ENCODE measurements around the gene RPS24. TPM values are rescaled to one million over a fixed set of nuclear protein-coding genes. Genes with fewer than 3 reads are reported as not detected.

The RPS24 gene
- total and polyA plus RNA-seq, 2 of the 8 experiments (the other 6 are each of a cell fraction or from before 2014, with no cell fraction given), result 2,128 to 3,943 TPM

DNA sequence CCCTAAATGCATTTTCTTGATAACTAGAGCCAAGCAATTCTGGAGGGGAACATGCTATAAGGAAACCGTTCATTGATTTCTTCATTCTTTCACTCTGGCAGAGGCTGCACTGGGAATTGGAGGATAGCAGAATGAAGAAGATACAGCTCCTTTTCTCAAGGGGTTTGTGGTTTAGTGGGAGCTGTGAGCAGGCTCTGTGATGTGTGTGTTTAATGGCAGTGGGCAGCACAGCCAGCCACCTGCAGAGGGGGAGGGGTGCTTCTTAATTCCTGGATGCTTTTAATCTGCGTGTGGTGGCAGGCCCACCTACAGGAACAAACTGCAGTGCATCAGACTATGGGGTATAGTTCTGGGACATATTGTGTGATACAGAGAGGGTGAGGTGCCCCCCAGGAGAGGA, 31.9 kb downstream of the RPS24 start:
- no peaks in the 10 kb centered on the region for H3K79me2 ChIP-seq (ENCODE audit: control insufficient read depth in 1 of 2, insufficient read depth in 2 of 2, low read length in 2 of 2)
- no peaks in the 10 kb centered on the region for H4K20me1 ChIP-seq (replicated peaks in 1 of 2; ENCODE audit: control insufficient read depth in 1 of 2, insufficient read depth in 2 of 2, low read length in 2 of 2)
- no peak overlapping the region for H3K18ac ChIP-seq (ENCODE audit: extremely low read depth, low read length)
- no peak overlapping the region for H3K23ac ChIP-seq (ENCODE audit: insufficient read length)
- no peak overlapping the region for H3K9ac ChIP-seq (replicated peaks in 1 of 4; ENCODE audit: extremely low read depth in 1 of 4, low read depth in 3 of 4, low read length in 3 of 4)
- FAIRE-seq (no peak), DNase-seq (ENCODE audit: low read depth in 1 of 2, low spot score in 2 of 2) (no peak)
- H2BK15ac ChIP-seq (ENCODE audit: low read length), result no peak overlapping the region
- H2BK12ac ChIP-seq (ENCODE audit: low read depth, low read length), result no peak overlapping the region
- H4K8ac ChIP-seq (ENCODE audit: extremely low read depth, insufficient read depth, low read length), result no peak overlapping the region
- H3K79me1 ChIP-seq (ENCODE audit: low read depth, low read length), result no peaks in the 10 kb centered on the region
- H3K4me3 ChIP-seq (ENCODE audit: extremely low read depth in 1 of 4, insufficient read depth in 2 of 4, low read depth in 3 of 4, low read length in 4 of 4), result no peak overlapping the region
- peaks cover 0 to 4% (median 0%) of the 10 kb centered on the region in 4 experiments; a peak in 2 of 7 replicates for H3K4me1 ChIP-seq (replicated peaks in 1 of 4; ENCODE audit: control insufficient read depth in 3 of 4, insufficient read depth in 4 of 4, low read length in 3 of 4)
- no peak overlapping the region for H3K4me2 ChIP-seq (ENCODE audit: insufficient read depth in 1 of 2, low read depth in 2 of 2, low read length in 2 of 2)
- H2AK5ac ChIP-seq (ENCODE audit: low read depth, low read length), result no peak overlapping the region
- H3K4ac ChIP-seq (replicated peaks; ENCODE audit: insufficient read length, low read depth, low read length), result no peak overlapping the region
- no peak overlapping the region for H2BK5ac ChIP-seq (ENCODE audit: low read depth, low read length)
- no peak overlapping the region for H4K91ac ChIP-seq (replicated peaks; ENCODE audit: insufficient read length, low read length)
- H2BK120ac ChIP-seq (replicated peaks; ENCODE audit: low read depth, low read length), result no peak overlapping the region
- WGBS, 2 experiments (ENCODE audit: extremely low coverage in 1 of 2, insufficient coverage in 1 of 2, insufficient read length in 1 of 2, insufficient replicate concordance in 2 of 2, low coverage in 1 of 2, low lambda C conversion rate in 2 of 2, missing lambda C conversion rate in 1 of 2), result 81% methylated on average over 2 of the region's 2 CpGs; no CpG with 5 or more reads in 1 of the 2 experiments
- H2BK20ac ChIP-seq (ENCODE audit: low read length), result no peak overlapping the region
- no peaks in the 10 kb centered on the region for H3K23me2 ChIP-seq (ENCODE audit: low read depth, low read length)
- H4K5ac ChIP-seq (ENCODE audit: insufficient read length, low read depth, low read length), result no peak overlapping the region
- no peaks in the 10 kb centered on the region for H3K9me3 ChIP-seq (ENCODE audit: insufficient read depth in 2 of 2, low read depth in 1 of 2, low read length in 1 of 2)
- ChIA-PET CTCF (ENCODE audit: partially characterized antibody) (interaction anchor here (1.0 kb wide), 1 partner anchor 43 kb away, joined by 4 read pairs; no protein-coding TSS in a partner anchor), POLR2A (ENCODE audit: partially characterized antibody) (no interaction called here)
- no peaks in the 10 kb centered on the region for H3K36me3 ChIP-seq (ENCODE audit: control insufficient read depth in 2 of 4, insufficient read depth in 4 of 4, low read length in 3 of 4)
- H3K56ac ChIP-seq (replicated peaks; ENCODE audit: insufficient read length, low read depth, low read length), result no peak overlapping the region
- TF ChIP-seq SIN3A (conservative IDR thresholded peaks at IDR 0.05 in 1 of 2, IDR thresholded peaks at IDR 0.05 in 1 of 2; ENCODE audit: low read depth in 1 of 2, low read length in 2 of 2), result no peak
- no peak for TF ChIP-seq NRF1 (IDR thresholded peaks at IDR 0.05; ENCODE audit: low read depth, low read length)
- TF ChIP-seq SP2 (IDR thresholded peaks at IDR 0.05; ENCODE audit: low read length), result no peak
- no peak overlapping the region for H2AFZ ChIP-seq (ENCODE audit: low read length)
- H3K27ac ChIP-seq (ENCODE audit: low read depth, low read length), result no peak overlapping the region
- no peaks in the 10 kb centered on the region; a peak in 1 of 7 replicates for H3K27me3 ChIP-seq (replicated peaks in 1 of 4; ENCODE audit: control insufficient read depth in 3 of 4, extremely low read depth in 1 of 4, insufficient read depth in 3 of 4, low read length in 3 of 4)
- H3K14ac ChIP-seq (ENCODE audit: insufficient read length), result no peak overlapping the region
